T-cell (primary cell): ENCODE measurements around the gene SKI. TPM values are rescaled to one million over a fixed set of nuclear protein-coding genes. Genes with fewer than 3 reads are reported as not detected.

ENCODE experiments used
- ATAC-seq, 4 experiments: fragments of 200-7000 bp in 3 of 4; fragments of 150-1000 bp in 1 of 4; cut with Tn5 transposase; replicated peaks in 1 of 4; 1 replicate in 3 of 4; 2 replicates in 1 of 4; pipeline ENCODE4 v1.10.0; 2021; ENCODE audit warnings: moderate library complexity in 3 of 4, mild to moderate bottlenecking in 2 of 4, moderate number of reproducible peaks in 1 of 4
- CTCF ChIA-PET, 2 donors: fragments of 300-600 bp; sonication (Branson Sonifier 250); formaldehyde crosslinking; loops; one replicate each; lab custom pipeline; 2022; ENCODE audit warnings: antibody characterized with exemption in 2 of 2; lab: Charles Lee
- POLR2A ChIA-PET, 2 donors: fragments of 300-600 bp; sonication (Branson Sonifier 250); formaldehyde crosslinking; loops; one replicate each; lab custom pipeline; 2022; ENCODE audit warnings: antibody characterized with exemption in 2 of 2; lab: Charles Lee
- DNase-seq, 35 experiments: peaks; one replicate each; pipeline versions ENCODE4 v3.0.0 to v3.0.0-alpha.2; 2013 to 2023
- H3K27ac ChIP-seq: one replicate; pipeline ENCODE4 v1.5.1; 2013; ENCODE audit warnings: low read length
- H3K27me3 ChIP-seq, 2 experiments: replicated peaks in 1 of 2; 1 replicate in 1 of 2; 2 replicates in 1 of 2; pipeline versions ENCODE4 v1.6.1 to v1.7.0; 2013; ENCODE audit warnings: low read length in 1 of 2, mixed read lengths in 1 of 2; ENCODE audit not compliant: control insufficient read depth in 2 of 2, insufficient read depth in 2 of 2; ENCODE audit errors: extremely low read depth in 1 of 2
- H3K36me3 ChIP-seq, 2 donors: 1 replicate in 1 of 2; 2 replicates in 1 of 2; pipeline versions ENCODE4 v1.6.1 to v1.7.0; 2013; ENCODE audit warnings: low read length in 1 of 2; ENCODE audit not compliant: control insufficient read depth in 2 of 2, insufficient read depth in 1 of 2; ENCODE audit errors: extremely low read depth in 1 of 2
- H3K4me1 ChIP-seq, 2 experiments: 1 replicate in 1 of 2; 2 replicates in 1 of 2; pipeline versions ENCODE4 v1.6.1 to v1.7.0; 2013; ENCODE audit warnings: low read length in 2 of 2, mixed read lengths in 1 of 2; ENCODE audit not compliant: insufficient read depth in 2 of 2, control insufficient read depth in 1 of 2; ENCODE audit errors: extremely low read depth in 1 of 2
- H3K4me3 ChIP-seq, 2 donors: 1 replicate in 1 of 2; 2 replicates in 1 of 2; pipeline versions ENCODE4 v1.5.1 to v1.7.0; 2013; ENCODE audit warnings: mild to moderate bottlenecking in 2 of 2, low read length in 1 of 2, moderate library complexity in 1 of 2; ENCODE audit not compliant: control insufficient read depth in 1 of 2; ENCODE audit errors: extremely low read depth in 1 of 2
- H3K9me3 ChIP-seq: 2 replicates; pipeline ENCODE4 v1.7.0; 2013
- H3K27ac Mint-ChIP-seq, 2 donors: one replicate each; pipeline ENCODE4 v1.8.0; 2020 to 2021; ENCODE audit warnings: mild to moderate bottlenecking in 2 of 2, mixed read lengths in 2 of 2
- H3K27me3 Mint-ChIP-seq, 2 donors: one replicate each; pipeline ENCODE4 v1.8.0; 2021 to 2022; ENCODE audit warnings: mixed read lengths in 2 of 2
- H3K36me3 Mint-ChIP-seq: one replicate; pipeline ENCODE4 v1.8.0; 2021; ENCODE audit warnings: mixed read lengths
- H3K4me1 Mint-ChIP-seq, 3 donors: one replicate each; pipeline ENCODE4 v1.8.0; 2020 to 2022; ENCODE audit warnings: mixed read lengths in 3 of 3, mild to moderate bottlenecking in 1 of 3
- H3K4me3 Mint-ChIP-seq, 3 donors: one replicate each; pipeline ENCODE4 v1.8.0; 2020 to 2022; ENCODE audit warnings: mild to moderate bottlenecking in 3 of 3, mixed read lengths in 3 of 3, moderate library complexity in 3 of 3
- H3K9me3 Mint-ChIP-seq, 3 donors: one replicate each; pipeline ENCODE4 v1.8.0; 2020 to 2022; ENCODE audit warnings: mixed read lengths in 3 of 3
- WGBS: methylation state at CpG from one replicate; pipeline ENCODE4 v1.1.5; 2013; ENCODE audit warnings: missing lambda C conversion rate; ENCODE audit not compliant: insufficient coverage; 5-methylcytosine and 5-hydroxymethylcytosine counted together
- total RNA-seq, 35 experiments: library from RNA in 6 of 35; stranded (reverse) in 6 of 35; fragments of 120-200 nt in 1 of 35; gene quantifications; one replicate each; pipeline versions ENCODE4 v1.2.1 to v1.2.4 and lab custom pipeline; 2013 to 2026

SKI gene
- total RNA-seq, 5 donors from 2014 or later (not counting 1 experiment from before 2014, with no cell fraction given) = 137 to 299 (median 157) TPM

- CTCF ChIA-PET = interaction anchor here (0.7 to 2.1 kb wide), 5 partner anchors 21 to 66 kb away, joined by 3 to 7 read pairs (median 5); partner anchors contain the start of gene FAAP20 (in 1 of the 2)
- H3K4me1 ChIP-seq = peaks cover 49 to 100% of the 10 kb centered on the region in 2 experiments
These were observed 6.6 kb downstream of the SKI start for GRCh38 chr1:2234762-2235113.

GRCh38 chr1:2235300-2235998 lies 7.3 kb downstream of the SKI start:
- Histone ChIP-seq H3K9me3 (no peaks in the 10 kb centered on the region), H3K27ac (peak overlapping the region; percentile 73), H3K36me3 (peaks cover 4 to 6% of the 10 kb centered on the region in 2 donors), H3K4me3 (no peak overlapping the region), H3K27me3 (no peaks in the 10 kb centered on the region), H3K4me1 (peaks cover 50 to 100% of the 10 kb centered on the region in 2 experiments)
- peak overlapping the region; percentile 98 to 99 for H3K27ac Mint-ChIP-seq
- no peak for DNase-seq
- 92% methylated on average over 21 of the region's 22 CpGs for WGBS
- H3K36me3 Mint-ChIP-seq = peaks cover 8% of the 10 kb centered on the region
- H3K27me3 Mint-ChIP-seq = no peaks in the 10 kb centered on the region
- peaks cover 82 to 91% (median 88%) of the 10 kb centered on the region in 3 donors for H3K4me1 Mint-ChIP-seq
- ATAC-seq = no peak
- ChIA-PET POLR2A (interaction anchor here in 1 of 2 donors (0.7 to 1.3 kb wide), 2 partner anchors 36 to 40 kb away, joined by 3 read pairs; no protein-coding TSS in a partner anchor), CTCF (interaction anchor here in 1 of 2 donors (1.2 to 2.1 kb wide), 3 partner anchors 21 to 41 kb away, joined by 3 to 7 read pairs (median 5); partner anchors contain the start of gene FAAP20)
- no peaks in the 10 kb centered on the region for H3K9me3 Mint-ChIP-seq
- peak overlapping the region; percentile 63 to 96 (median 67) for H3K4me3 Mint-ChIP-seq

More at GRCh38 chr1:2234762-2235113, 6.6 kb downstream of the SKI start:
- H3K27ac ChIP-seq = peak overlapping the region; percentile 73
- peak; percentile 11 to 35 (median 29) for ATAC-seq
- Mint-ChIP-seq H3K9me3 (no peaks in the 10 kb centered on the region), H3K4me1 (peaks cover 75 to 86% (median 81%) of the 10 kb centered on the region in 3 donors), H3K27me3 (no peaks in the 10 kb centered on the region), H3K27ac (peak overlapping the region; percentile 98 to 99), H3K4me3 (peak overlapping the region; percentile 84 to 96 (median 96)), H3K36me3 (peaks cover 7% of the 10 kb centered on the region)
- H3K36me3 ChIP-seq = peaks cover 4 to 6% of the 10 kb centered on the region in 2 donors
- H3K4me3 ChIP-seq = peak overlapping the region; percentile 65 to 84
- WGBS = no CpG with 5 or more reads among the region's 4 CpGs
- H3K9me3 ChIP-seq = no peaks in the 10 kb centered on the region
- peak in 8 of 35 experiments; percentile 34 to 62 (median 47) for DNase-seq
- H3K27me3 ChIP-seq = no peaks in the 10 kb centered on the region
- POLR2A ChIA-PET = interaction anchor here in 1 of 2 donors (0.7 to 2.0 kb wide), 6 partner anchors 18 to 66 kb away, joined by 3 to 11 read pairs (median 7); no protein-coding TSS in a partner anchor

GRCh38 chr1:2236695-2237677 lies 8.9 kb downstream of the SKI start:
- no peaks in the 10 kb centered on the region for H3K9me3 ChIP-seq
- H3K27me3 ChIP-seq = no peaks in the 10 kb centered on the region
- Mint-ChIP-seq H3K27me3 (no peaks in the 10 kb centered on the region), H3K9me3 (no peaks in the 10 kb centered on the region), H3K4me3 (peak overlapping the region; percentile 63 to 96 (median 67)), H3K4me1 (peaks cover 90 to 92% (median 91%) of the 10 kb centered on the region in 3 donors), H3K27ac (peak overlapping the region; percentile 98 to 99), H3K36me3 (peaks cover 12% of the 10 kb centered on the region)
- peak overlapping the region; percentile 29 to 44 for H3K4me3 ChIP-seq
- DNase-seq (peak in 28 of 35 experiments; percentile 35 to 76 (median 54)), ATAC-seq (peak in 3 of 4 experiments; percentile 17 to 21 (median 18))
- peaks cover 0 to 14% of the 10 kb centered on the region in 2 donors for H3K36me3 ChIP-seq
- ChIA-PET POLR2A (interaction anchor here in 1 of 2 donors (1.1 kb wide), 1 partner anchor 8 kb away, joined by 3 read pairs; no protein-coding TSS in a partner anchor), CTCF (no interaction called here)
- H3K27ac ChIP-seq = peak overlapping the region; percentile 66
- 55% methylated on average over 25 of the region's 28 CpGs for WGBS
- H3K4me1 ChIP-seq = peaks cover 52 to 100% of the 10 kb centered on the region in 2 experiments

GRCh38 chr1:2237773-2238172 lies 9.7 kb downstream of the SKI start:
- Histone ChIP-seq H3K9me3 (no peaks in the 10 kb centered on the region), H3K4me1 (peaks cover 51 to 100% of the 10 kb centered on the region in 2 experiments), H3K27me3 (no peaks in the 10 kb centered on the region), H3K4me3 (peak overlapping the region; percentile 29 to 44), H3K36me3 (peaks cover 0 to 15% of the 10 kb centered on the region in 2 donors), H3K27ac (peak overlapping the region; percentile 66)
- ATAC-seq (no peak), DNase-seq (no peak)
- POLR2A ChIA-PET = interaction anchor here in 1 of 2 donors (1.1 kb wide), 1 partner anchor 9 kb away, joined by 3 read pairs; no protein-coding TSS in a partner anchor
- H3K9me3 Mint-ChIP-seq = no peaks in the 10 kb centered on the region
- peaks cover 16% of the 10 kb centered on the region for H3K36me3 Mint-ChIP-seq
- peak overlapping the region; percentile 98 to 99 for H3K27ac Mint-ChIP-seq
- peak overlapping the region; percentile 63 to 96 (median 67) for H3K4me3 Mint-ChIP-seq
- peaks cover 91 to 94% (median 91%) of the 10 kb centered on the region in 3 donors for H3K4me1 Mint-ChIP-seq
- H3K27me3 Mint-ChIP-seq = no peaks in the 10 kb centered on the region
- CTCF ChIA-PET = no interaction called here
- WGBS = 83% methylated on average over 9 of the region's 19 CpGs

- Mint-ChIP-seq H3K4me3 (peak overlapping the region in 1 of 3 donors; percentile 96), H3K27ac (peak overlapping the region; percentile 61 to 80), H3K27me3 (no peaks in the 10 kb centered on the region), H3K36me3 (peaks cover 23% of the 10 kb centered on the region), H3K9me3 (no peaks in the 10 kb centered on the region), H3K4me1 (peaks cover 91 to 95% (median 92%) of the 10 kb centered on the region in 3 donors)
- H3K36me3 ChIP-seq = peaks cover 0 to 20% of the 10 kb centered on the region in 2 donors
- ChIA-PET POLR2A (interaction anchor here in 1 of 2 donors (1.1 kb wide), 1 partner anchor 9 kb away, joined by 3 read pairs; no protein-coding TSS in a partner anchor), CTCF (no interaction called here)
- ATAC-seq = no peak
- WGBS = 94% methylated on average over 20 of the region's 25 CpGs
- no peak overlapping the region for H3K4me3 ChIP-seq
- no peaks in the 10 kb centered on the region for H3K27me3 ChIP-seq
- DNase-seq = no peak
- no peak overlapping the region for H3K27ac ChIP-seq
- no peaks in the 10 kb centered on the region for H3K9me3 ChIP-seq
- H3K4me1 ChIP-seq = peaks cover 50 to 100% of the 10 kb centered on the region in 2 experiments
These were observed 10.4 kb downstream of the SKI start for GRCh38 chr1:2238361-2239012.
